ENCODE data around the gene NOL9.

DNA sequence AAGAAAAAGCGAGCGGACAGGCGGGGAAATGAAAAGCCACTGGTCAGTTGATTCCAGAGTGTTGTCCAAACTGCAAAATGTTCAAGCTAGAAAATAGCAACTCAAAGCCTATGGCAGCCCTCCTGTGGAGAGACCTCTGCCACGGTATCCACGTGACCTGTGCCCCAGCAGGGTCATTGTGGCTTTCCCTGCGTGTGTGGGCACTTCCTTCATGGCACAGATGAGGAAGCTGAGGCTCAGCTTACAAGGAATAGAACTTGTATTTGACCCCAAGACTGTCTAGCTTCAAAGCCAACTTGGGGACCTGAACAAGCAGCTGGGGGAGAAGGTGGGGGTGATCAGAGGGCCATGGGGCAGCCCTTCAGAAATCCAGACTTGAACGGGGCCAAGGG is 47.3 kb downstream of the NOL9 start:
- TF ChIP-seq, protein P1, sequence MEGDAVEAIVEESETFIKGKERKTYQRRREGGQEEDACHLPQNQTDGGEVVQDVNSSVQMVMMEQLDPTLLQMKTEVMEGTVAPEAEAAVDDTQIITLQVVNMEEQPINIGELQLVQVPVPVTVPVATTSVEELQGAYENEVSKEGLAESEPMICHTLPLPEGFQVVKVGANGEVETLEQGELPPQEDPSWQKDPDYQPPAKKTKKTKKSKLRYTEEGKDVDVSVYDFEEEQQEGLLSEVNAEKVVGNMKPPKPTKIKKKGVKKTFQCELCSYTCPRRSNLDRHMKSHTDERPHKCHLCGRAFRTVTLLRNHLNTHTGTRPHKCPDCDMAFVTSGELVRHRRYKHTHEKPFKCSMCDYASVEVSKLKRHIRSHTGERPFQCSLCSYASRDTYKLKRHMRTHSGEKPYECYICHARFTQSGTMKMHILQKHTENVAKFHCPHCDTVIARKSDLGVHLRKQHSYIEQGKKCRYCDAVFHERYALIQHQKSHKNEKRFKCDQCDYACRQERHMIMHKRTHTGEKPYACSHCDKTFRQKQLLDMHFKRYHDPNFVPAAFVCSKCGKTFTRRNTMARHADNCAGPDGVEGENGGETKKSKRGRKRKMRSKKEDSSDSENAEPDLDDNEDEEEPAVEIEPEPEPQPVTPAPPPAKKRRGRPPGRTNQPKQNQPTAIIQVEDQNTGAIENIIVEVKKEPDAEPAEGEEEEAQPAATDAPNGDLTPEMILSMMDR (IDR thresholded peaks at IDR 0.05; ENCODE audit: extremely low read depth in 1 of 2, insufficient read depth in 1 of 2, low read depth in 1 of 2, low read length in 2 of 2), result no peak
- TF ChIP-seq POLR2A (IDR thresholded peaks at IDR 0.05; ENCODE audit: low read depth, low read length), result no peak

All from endothelial cell of umbilical vein (primary cell).